ENCODE measurements around the gene SUN2. TPM values are rescaled to one million over a fixed set of nuclear protein-coding genes. Genes with fewer than 3 reads are reported as not detected.
A peak's percentile ranks its signal among the peaks of the same experiment; 100 is the strongest.

The SUN2 gene
- total and polyA plus RNA-seq, 10 of the 15 experiments (the other 5 are each of a cell fraction or from before 2014, with no cell fraction given): 0.18 to 107 (median 35.9) TPM

- H3K9ac ChIP-seq (ENCODE audit: control insufficient read depth, insufficient read depth, low read length): no peak overlapping the region
- H4K20me1 ChIP-seq (ENCODE audit: control insufficient read depth, insufficient read depth): no peaks in the 10 kb centered on the region
- intact Hi-C loops (cut with micrococcal nuclease; ENCODE audit: unreplicated experiment) (no loop called here), in situ Hi-C loops (cut with MboI) (no loop called here)
- no peak overlapping the region for H2AFZ ChIP-seq (ENCODE audit: control insufficient read depth, low read depth, low read length)
- RAD21 ChIA-PET (ENCODE audit: unreplicated experiment): no interaction called here
- SMC1A ChIA-PET (ENCODE audit: uncharacterized antibody, unreplicated experiment): no interaction called here
- no peaks in the 10 kb centered on the region for H3K36me3 ChIP-seq (ENCODE audit: control insufficient read depth in 2 of 2, insufficient read depth in 2 of 2, low read length in 1 of 2)
- TF ChIP-seq NFYB (IDR thresholded peaks at IDR 0.05; ENCODE audit: insufficient read depth, low read depth, low read length) (peak; percentile 77), HSF1 (IDR thresholded peaks at IDR 0.05; ENCODE audit: low read depth, low read length) (no peak), SRF (IDR thresholded peaks at IDR 0.05; ENCODE audit: low read depth in 2 of 2, low read length in 2 of 2) (0 out of 4 replicates have a peak, but pooled peaks of 1 of the 2 experiments have one; percentile 23)
- CTCF ChIA-PET: interaction anchor here (0.6 kb wide), 1 partner anchor 30 kb away, joined by 3 read pairs; no protein-coding TSS in a partner anchor
- H3K4me2 ChIP-seq (ENCODE audit: control insufficient read depth, insufficient read depth): no peak overlapping the region
- POLR2A ChIA-PET: no interaction called here
- H3K4me3 ChIP-seq: no peak overlapping the region
- 20% methylated on average over 6 of the region's 6 CpGs for WGBS (ENCODE audit: insufficient coverage, insufficient replicate concordance, low lambda C conversion rate, missing lambda C conversion rate)
- ATAC-seq: no peak
- no peak overlapping the region for H3K27ac ChIP-seq (ENCODE audit: control insufficient read depth, insufficient read depth)
- no peak for FAIRE-seq
- DNase-seq (ENCODE audit: low read depth, low spot score): no peak
- peaks cover 0 to 2% of the 10 kb centered on the region in 2 experiments; a peak in 1 of 4 replicates for H3K27me3 ChIP-seq (replicated peaks in 1 of 2; ENCODE audit: control insufficient read depth in 2 of 2, insufficient read depth in 2 of 2, low read length in 1 of 2)
- BruUV-seq (replicated peaks): no TSS peak
- no peaks in the 10 kb centered on the region; the same call in 2 of the 3 replicates for H3K9me3 ChIP-seq (replicated peaks; ENCODE audit: control insufficient read depth, insufficient read depth, low read length)
- no peaks in the 10 kb centered on the region for H3K79me2 ChIP-seq (ENCODE audit: control insufficient read depth, insufficient read depth, low read length)
- H3K4me1 ChIP-seq (ENCODE audit: control insufficient read depth, insufficient read depth, low read length): no peaks in the 10 kb centered on the region
Observed at GRCh38 chr22:38799265-38800002, 43.6 kb upstream of the SUN2 start.

- no peaks in the 10 kb centered on the region for H3K36me3 ChIP-seq (ENCODE audit: control insufficient read depth in 2 of 2, insufficient read depth in 2 of 2, low read length in 1 of 2)
- no peak overlapping the region for H3K27ac ChIP-seq (ENCODE audit: control insufficient read depth, insufficient read depth)
- no peak overlapping the region for H3K9ac ChIP-seq (ENCODE audit: control insufficient read depth, insufficient read depth, low read length)
- H3K4me3 ChIP-seq: no peak overlapping the region
- BruUV-seq (replicated peaks): no TSS peak
- no peaks in the 10 kb centered on the region for H3K4me1 ChIP-seq (ENCODE audit: control insufficient read depth, insufficient read depth, low read length)
- intact Hi-C loops (cut with micrococcal nuclease; ENCODE audit: unreplicated experiment): no loop called here
- ChIA-PET POLR2A (no interaction called here), SMC1A (ENCODE audit: uncharacterized antibody, unreplicated experiment) (no interaction called here), RAD21 (ENCODE audit: unreplicated experiment) (no interaction called here), CTCF (interaction anchor here (0.6 kb wide), 1 partner anchor 29 kb away, joined by 3 read pairs; no protein-coding TSS in a partner anchor)
- 0% methylated on average over 5 of the region's 5 CpGs for WGBS (ENCODE audit: insufficient coverage, insufficient replicate concordance, low lambda C conversion rate, missing lambda C conversion rate)
- DNase-seq (ENCODE audit: low read depth, low spot score) (no peak), ATAC-seq (no peak), FAIRE-seq (no peak)
- no peaks in the 10 kb centered on the region; the same call in 2 of the 3 replicates for H3K9me3 ChIP-seq (replicated peaks; ENCODE audit: control insufficient read depth, insufficient read depth, low read length)
- H3K27me3 ChIP-seq (replicated peaks in 1 of 2; ENCODE audit: control insufficient read depth in 2 of 2, insufficient read depth in 2 of 2, low read length in 1 of 2): peaks cover 0 to 2% of the 10 kb centered on the region in 2 experiments; a peak in 1 of 4 replicates
- TF ChIP-seq CUX1 (IDR thresholded peaks at IDR 0.05; ENCODE audit: insufficient replicate concordance, low read depth, low read length): no peak
- no peaks in the 10 kb centered on the region for H3K79me2 ChIP-seq (ENCODE audit: control insufficient read depth, insufficient read depth, low read length)
- in situ Hi-C loops (cut with MboI): no loop called here
- no peak overlapping the region for H2AFZ ChIP-seq (ENCODE audit: control insufficient read depth, low read depth, low read length)
- no peak overlapping the region for H3K4me2 ChIP-seq (ENCODE audit: control insufficient read depth, insufficient read depth)
- H4K20me1 ChIP-seq (ENCODE audit: control insufficient read depth, insufficient read depth): no peaks in the 10 kb centered on the region
Observed at GRCh38 chr22:38798496-38798895, 42.7 kb upstream of the SUN2 start.

Measured in GM12878 (cell line).